ENCODE measurements around the gene MOGAT1. TPM values are rescaled to one million over a fixed set of nuclear protein-coding genes. Genes with fewer than 3 reads are reported as not detected.

The MOGAT1 gene
- total and polyA plus RNA-seq, 2 of the 13 experiments (the other 11 are each of a cell fraction or from before 2014, with no cell fraction given) = 0.98 to 4.3 TPM

GRCh38 chr2:222701721-222702131 is 30.3 kb downstream of the MOGAT1 start:
- no TSS peak for BruUV-seq (replicated peaks)
- H3K79me2 ChIP-seq (ENCODE audit: insufficient read depth, low read length) = no peaks in the 10 kb centered on the region
- no peak overlapping the region for H2AFZ ChIP-seq (ENCODE audit: low read length)
- no peak overlapping the region for H3K4me2 ChIP-seq (ENCODE audit: low read depth, low read length)
- in situ Hi-C loops (cut with HindIII; ENCODE audit: extremely low pct_ligation_motif_present, low pct_unique_long_range_greater_than_20kb) (no loop called here), intact Hi-C loops (cut with micrococcal nuclease; ENCODE audit: unreplicated experiment) (no loop called here)
- H3K27ac ChIP-seq (ENCODE audit: extremely low read length, insufficient read depth, low read length) = no peak overlapping the region
- ChIA-PET POLR2A (no interaction called here), CTCF (ENCODE audit: low intra/inter-chr PET ratio, low total read pairs) (no interaction called here)
- H3K9ac ChIP-seq (ENCODE audit: insufficient read depth, low read depth, low read length) = no peak overlapping the region
- H3K4me3 ChIP-seq (replicated peaks in 1 of 3; ENCODE audit: insufficient read depth in 1 of 3, low read depth in 2 of 3, low read length in 3 of 3) = no peak overlapping the region
- no peaks in the 10 kb centered on the region for H3K27me3 ChIP-seq (ENCODE audit: control insufficient read depth in 1 of 2, insufficient read depth in 2 of 2, low read length in 2 of 2)
- H4K20me1 ChIP-seq (ENCODE audit: insufficient read depth, low read length) = no peaks in the 10 kb centered on the region
- DNase-seq (ENCODE audit: low spot score) (no peak), FAIRE-seq (no peak), ATAC-seq (no peak)
- peaks cover 3% of the 10 kb centered on the region for H3K4me1 ChIP-seq (ENCODE audit: insufficient read depth, low read length)
- TF ChIP-seq CEBPB (IDR thresholded peaks at IDR 0.05; ENCODE audit: borderline replicate concordance, low read depth, low read length) = no peak
- no peaks in the 10 kb centered on the region for H3K36me3 ChIP-seq (replicated peaks in 1 of 2; ENCODE audit: control insufficient read depth in 1 of 2, insufficient read depth in 2 of 2, low read length in 2 of 2)
- 92% methylated on average over 5 of the region's 5 CpGs for WGBS (ENCODE audit: low lambda C conversion rate)
- no peaks in the 10 kb centered on the region for H3K9me3 ChIP-seq (ENCODE audit: low read length)

GRCh38 chr2:222703091-222703490 is 31.6 kb downstream of the MOGAT1 start:
- TF ChIP-seq ZNF703 (CRISPR knock-in tag; IDR thresholded peaks at IDR 0.05; ENCODE audit: borderline replicate concordance) (no peak), ETS1 (CRISPR knock-in tag; IDR thresholded peaks at IDR 0.05) (no peak), CCDC6 (CRISPR knock-in tag; IDR thresholded peaks at IDR 0.05) (no peak), RFXAP (CRISPR knock-in tag; IDR thresholded peaks at IDR 0.05; ENCODE audit: borderline replicate concordance) (no peak), ZNF746 (CRISPR knock-in tag; IDR thresholded peaks at IDR 0.05) (no peak), SP5 (CRISPR knock-in tag; IDR thresholded peaks at IDR 0.05; ENCODE audit: borderline replicate concordance, low read depth) (no peak), ATAD3A (CRISPR knock-in tag; IDR thresholded peaks at IDR 0.05) (no peak), FOXA3 (CRISPR knock-in tag; IDR thresholded peaks at IDR 0.05) (no peak), ZKSCAN5 (CRISPR knock-in tag; IDR thresholded peaks at IDR 0.05) (no peak), ZNF256 (CRISPR knock-in tag; conservative IDR thresholded peaks at IDR 0.05) (no peak), TOE1 (CRISPR knock-in tag; IDR thresholded peaks at IDR 0.05) (no peak), ZFX (CRISPR knock-in tag; IDR thresholded peaks at IDR 0.05; ENCODE audit: low read depth) (no peak), NR2F1 (CRISPR knock-in tag; IDR thresholded peaks at IDR 0.05) (no peak), SRSF1 (optimal IDR thresholded peaks at IDR 0.05; ENCODE audit: low read depth, low read length) (no peak), NFATC3 (CRISPR knock-in tag; IDR thresholded peaks at IDR 0.05) (no peak), KLF11 (CRISPR knock-in tag; IDR thresholded peaks at IDR 0.05) (no peak), PAX8 (CRISPR knock-in tag; IDR thresholded peaks at IDR 0.05; ENCODE audit: borderline replicate concordance) (no peak), ZNF207 (IDR thresholded peaks at IDR 0.05; ENCODE audit: borderline replicate concordance) (no peak), PBX2 (CRISPR knock-in tag; IDR thresholded peaks at IDR 0.05) (no peak), ZNF7 (CRISPR knock-in tag; IDR thresholded peaks at IDR 0.05) (no peak)
- H3K9me3 ChIP-seq (ENCODE audit: low read length) = no peaks in the 10 kb centered on the region
- intact Hi-C loops (cut with micrococcal nuclease; ENCODE audit: unreplicated experiment) = no loop called here
- in situ Hi-C loops (cut with HindIII; ENCODE audit: extremely low pct_ligation_motif_present, low pct_unique_long_range_greater_than_20kb) = no loop called here
- H3K36me3 ChIP-seq (replicated peaks in 1 of 2; ENCODE audit: control insufficient read depth in 1 of 2, insufficient read depth in 2 of 2, low read length in 2 of 2) = no peaks in the 10 kb centered on the region
- H3K27me3 ChIP-seq (ENCODE audit: control insufficient read depth in 1 of 2, insufficient read depth in 2 of 2, low read length in 2 of 2) = no peaks in the 10 kb centered on the region
- no peaks in the 10 kb centered on the region for H3K79me2 ChIP-seq (ENCODE audit: insufficient read depth, low read length)
- no peak overlapping the region for H3K27ac ChIP-seq (ENCODE audit: extremely low read length, insufficient read depth, low read length)
- POLR2A ChIA-PET = no interaction called here
- no peaks in the 10 kb centered on the region for H4K20me1 ChIP-seq (ENCODE audit: insufficient read depth, low read length)
- WGBS (ENCODE audit: low lambda C conversion rate) = 63% methylated on average over 2 of the region's 2 CpGs
- no peak for DNase-seq (ENCODE audit: low spot score)
- no peak for ATAC-seq
- H3K4me1 ChIP-seq (ENCODE audit: insufficient read depth, low read length) = peaks cover 17% of the 10 kb centered on the region
- CTCF ChIA-PET (ENCODE audit: low intra/inter-chr PET ratio, low total read pairs) = no interaction called here
- H3K9ac ChIP-seq (ENCODE audit: insufficient read depth, low read depth, low read length) = no peak overlapping the region
- no peak overlapping the region for H3K4me3 ChIP-seq (replicated peaks in 1 of 3; ENCODE audit: insufficient read depth in 1 of 3, low read depth in 2 of 3, low read length in 3 of 3)
- BruUV-seq (replicated peaks) = no TSS peak
- FAIRE-seq = no peak
- H2AFZ ChIP-seq (ENCODE audit: low read length) = no peak overlapping the region
- H3K4me2 ChIP-seq (ENCODE audit: low read depth, low read length) = no peak overlapping the region

Measured in HepG2 (cell line).